ENCODE data around the gene IL25.
"Not testable (repeated sequence)": the region's sequence is repeated elsewhere in the genome, so short reads cannot be mapped to it uniquely, and the experiment has no call there.

IL25 gene

DNA sequence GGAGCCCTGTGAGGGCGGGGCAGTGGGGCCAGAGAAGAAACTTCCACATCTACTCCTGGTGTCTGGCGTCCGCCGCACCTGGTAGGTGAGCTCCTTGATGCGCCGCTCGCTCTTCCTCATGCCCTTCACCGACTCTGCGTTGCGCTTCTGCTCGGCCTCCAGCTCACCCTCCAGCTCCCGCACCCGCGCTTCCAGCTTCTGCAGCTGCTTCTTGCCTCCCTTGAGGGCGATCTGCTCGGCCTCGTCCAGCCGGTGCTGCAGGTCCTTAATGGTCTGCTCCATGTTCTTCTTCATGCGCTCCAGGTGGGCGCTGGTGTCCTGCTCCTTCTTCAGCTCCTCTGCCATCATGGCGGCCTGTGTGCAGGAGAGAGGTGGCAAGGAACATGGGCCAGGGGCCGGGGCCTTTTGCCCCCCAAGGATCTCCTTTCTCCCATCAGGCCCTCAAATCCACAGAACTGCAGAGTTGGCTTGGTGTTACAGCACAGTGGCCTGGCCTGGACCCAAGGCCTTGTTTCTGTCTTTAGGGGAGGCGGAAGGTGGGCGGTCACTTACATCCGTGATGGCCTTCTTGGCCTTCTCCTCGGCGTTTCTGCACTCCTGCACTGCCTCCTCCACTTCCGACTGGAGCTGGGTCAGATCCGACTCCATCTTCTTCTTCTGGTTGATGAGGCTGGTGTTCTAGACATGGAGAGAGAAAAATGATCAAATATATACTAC, 11.9 kb downstream of the IL25 start:
- TF ChIP-seq POLR2A (IDR thresholded peaks at IDR 0.05; ENCODE audit: low read depth, low read length), result no peak
- DNase-seq (ENCODE audit: insufficient read length, low spot score), result no peak
- no peak for FAIRE-seq

DNA sequence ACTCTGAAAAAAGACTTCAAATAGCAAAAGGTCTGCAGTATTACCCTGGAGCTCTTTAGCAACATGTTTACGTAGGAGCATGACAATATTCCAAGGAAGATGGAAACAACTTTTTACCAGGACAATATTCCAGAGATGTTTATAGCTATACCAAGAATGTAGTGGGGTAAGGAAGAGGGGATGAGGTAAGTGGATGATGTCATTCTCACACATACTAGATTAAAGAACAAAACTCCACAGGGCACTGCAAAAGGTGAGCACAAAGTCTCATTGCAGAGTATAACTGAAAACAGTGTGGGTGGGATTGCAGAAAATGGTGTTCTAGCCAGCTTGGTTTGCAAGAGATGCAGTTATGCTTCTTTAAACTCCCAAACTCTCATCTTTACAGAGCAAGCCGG, 12.6 kb downstream of the IL25 start:
- TF ChIP-seq POLR2A (IDR thresholded peaks at IDR 0.05; ENCODE audit: low read depth, low read length), result no peak
- DNase-seq (ENCODE audit: insufficient read length, low spot score), result no peak
- no peak for FAIRE-seq

DNA sequence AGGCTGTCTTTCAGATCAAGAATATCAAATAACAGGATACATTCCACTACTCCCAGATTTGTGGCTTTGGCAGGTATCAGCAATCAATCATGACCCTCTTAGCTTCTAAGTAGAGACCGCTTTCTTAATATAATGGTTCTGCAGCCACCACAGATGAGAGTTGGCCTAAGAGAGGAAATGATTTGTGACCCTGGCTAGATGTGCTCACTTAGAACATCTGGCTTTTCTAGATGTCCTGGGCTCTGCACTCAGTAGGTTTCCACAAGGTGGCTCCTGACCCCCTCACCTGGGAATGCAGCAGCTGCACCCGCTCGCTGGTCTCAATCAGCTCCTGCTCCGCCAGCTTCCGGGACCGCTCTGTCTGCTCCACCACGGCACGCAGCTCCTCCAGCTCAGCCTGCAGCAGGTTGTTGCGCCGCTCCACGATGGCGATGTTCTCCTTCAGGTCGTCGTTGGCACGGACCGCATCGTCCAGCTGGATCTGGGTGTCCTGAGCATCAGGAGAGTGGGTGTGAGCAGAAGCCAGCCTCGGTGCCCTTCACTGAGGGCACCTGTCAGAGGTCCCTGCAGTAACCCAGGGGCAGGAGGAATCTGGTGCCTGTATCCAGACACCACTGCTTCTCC, 13.1 kb downstream of the IL25 start:
- no peak for TF ChIP-seq POLR2A (IDR thresholded peaks at IDR 0.05; ENCODE audit: low read depth, low read length)
- DNase-seq (ENCODE audit: insufficient read length, low spot score) (no peak), FAIRE-seq (no peak)

DNA sequence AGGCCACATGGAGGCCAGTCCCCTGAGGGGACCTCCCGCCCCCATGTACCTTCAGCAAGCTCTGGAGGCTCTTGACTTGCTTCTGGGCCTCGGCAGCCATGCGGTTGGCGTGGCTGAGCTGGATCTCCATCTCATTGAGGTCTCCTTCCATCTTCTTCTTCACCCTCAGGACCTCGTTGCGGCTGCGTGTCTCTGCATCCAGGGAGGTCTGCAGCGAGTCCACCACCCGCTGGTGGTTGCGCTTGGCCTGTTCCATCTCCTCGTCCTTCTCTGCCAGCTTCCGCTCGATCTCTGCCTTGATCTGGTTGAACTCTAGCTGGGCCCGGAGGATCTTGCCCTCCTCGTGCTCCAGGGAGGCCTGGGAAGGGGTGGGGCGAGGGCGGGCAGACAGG, 13.7 kb downstream of the IL25 start:
- not testable (repeated sequence) for FAIRE-seq; DNase-seq (ENCODE audit: insufficient read length, low spot score)

DNA sequence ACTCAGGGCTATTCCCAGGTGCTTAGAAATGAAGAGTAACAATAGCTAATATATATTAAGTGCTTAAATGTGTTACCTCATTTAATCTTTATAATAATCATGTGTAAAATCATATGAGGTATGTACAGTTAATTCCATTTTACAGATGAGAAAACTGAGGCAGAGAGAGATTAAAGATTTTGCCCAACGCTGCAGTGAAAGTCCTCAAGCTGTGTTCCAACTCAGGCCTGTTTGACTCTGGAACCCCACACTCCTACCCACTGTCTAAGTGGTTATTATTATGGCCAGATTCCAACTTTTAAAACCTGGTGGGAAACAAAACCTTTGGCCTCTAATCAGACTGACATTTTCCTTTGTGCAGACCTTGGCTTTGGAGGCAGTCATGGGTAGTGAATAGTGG, 14.4 kb downstream of the IL25 start:
- no peak for TF ChIP-seq POLR2A (IDR thresholded peaks at IDR 0.05; ENCODE audit: low read depth, low read length)
- DNase-seq (ENCODE audit: insufficient read length, low spot score), result no peak
- no peak for FAIRE-seq

DNA sequence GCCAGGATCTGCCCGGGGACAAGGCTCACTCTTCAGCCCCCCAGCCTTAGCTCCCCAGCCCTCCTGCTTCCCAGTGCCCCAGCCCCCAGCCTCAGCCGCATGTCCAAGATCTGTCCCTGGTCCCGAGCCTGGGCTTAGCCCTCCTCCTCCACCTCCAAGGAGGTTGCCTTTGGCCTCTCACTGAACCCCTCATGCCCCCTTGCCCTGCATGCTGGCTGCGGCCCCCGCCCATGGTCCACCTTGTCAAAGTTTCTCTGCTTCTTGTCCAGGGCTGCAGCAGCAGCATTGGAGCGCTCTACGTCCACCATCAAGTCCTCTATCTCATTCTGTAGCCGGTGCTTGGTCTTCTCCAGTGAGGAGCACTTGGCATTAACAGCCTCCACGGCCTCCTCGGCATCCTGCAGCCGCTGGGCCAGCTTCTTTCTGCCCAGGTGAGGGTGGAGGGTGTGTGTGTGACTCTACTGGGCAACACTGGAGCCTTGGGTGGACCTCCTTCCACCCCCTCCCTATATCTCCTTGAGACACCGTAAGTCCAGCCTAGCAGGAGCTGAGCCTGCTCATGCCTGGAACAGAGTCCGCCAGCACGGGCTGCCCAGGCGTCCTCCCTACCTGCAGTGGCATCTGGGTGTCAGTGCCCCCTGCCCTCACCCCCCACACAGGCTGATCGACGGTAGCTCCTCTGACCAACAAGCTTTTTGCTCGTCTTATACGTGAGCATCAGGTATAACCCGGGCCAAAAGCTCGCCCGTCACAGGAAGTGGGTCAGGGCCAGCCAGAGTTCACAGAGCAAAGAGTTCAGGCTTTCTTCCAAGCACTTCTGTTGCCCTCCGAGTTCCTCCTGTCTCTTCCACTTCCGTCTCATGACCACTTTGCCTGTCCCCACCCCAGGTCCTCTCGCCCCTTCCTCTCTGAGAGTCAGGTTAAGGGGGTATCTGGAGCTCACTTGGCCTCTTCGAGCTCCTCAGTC, 15.6 kb downstream of the IL25 start:
- no peak for FAIRE-seq
- no peak for TF ChIP-seq POLR2A (IDR thresholded peaks at IDR 0.05; ENCODE audit: low read depth, low read length)
- DNase-seq (ENCODE audit: insufficient read length, low spot score), result no peak

DNA sequence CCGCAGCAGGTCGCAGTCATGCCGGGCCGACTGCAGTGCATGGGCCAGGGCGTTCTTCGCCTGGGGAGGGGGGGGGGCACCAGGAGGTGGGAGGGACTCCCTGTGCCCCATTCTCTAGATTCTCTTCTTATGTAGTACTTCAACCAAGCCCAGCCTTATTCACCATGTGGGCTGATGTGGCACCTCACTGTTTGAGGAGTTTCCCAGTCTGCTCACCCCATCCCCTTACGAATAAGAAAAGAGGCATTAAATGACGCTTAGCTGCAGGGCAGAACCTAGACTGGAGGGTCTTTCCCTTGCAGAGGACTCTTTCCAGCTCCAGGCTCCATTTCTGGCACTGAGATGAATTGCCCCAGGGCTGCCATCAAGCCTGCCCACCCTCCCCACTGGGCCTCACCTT, 16.4 kb downstream of the IL25 start:
- no peak for TF ChIP-seq POLR2A (IDR thresholded peaks at IDR 0.05; ENCODE audit: low read depth, low read length)
- DNase-seq (ENCODE audit: insufficient read length, low spot score) (no peak), FAIRE-seq (no peak)

DNA sequence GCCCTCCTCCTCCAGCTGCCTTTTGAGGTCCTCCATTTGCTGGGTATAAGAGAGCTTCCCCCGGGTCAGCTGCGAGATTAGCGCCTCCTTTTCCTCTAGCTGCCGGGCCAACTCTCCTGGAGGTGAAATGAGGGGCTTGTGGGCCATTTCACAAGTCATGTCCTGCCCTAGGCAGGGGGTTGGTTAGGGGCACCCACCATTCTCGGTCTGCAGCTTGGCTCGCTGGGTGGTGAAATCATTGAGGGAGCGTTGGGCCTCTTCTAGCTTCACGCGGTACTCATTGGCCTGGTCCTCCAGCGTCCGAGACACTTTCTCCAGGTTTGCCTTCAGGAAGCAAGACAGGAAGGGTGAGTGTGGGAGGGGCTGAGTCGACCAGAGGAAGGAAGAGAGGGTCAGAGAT, 16.8 kb downstream of the IL25 start:
- no peak for TF ChIP-seq POLR2A (IDR thresholded peaks at IDR 0.05; ENCODE audit: low read depth, low read length)
- FAIRE-seq, result no peak
- no peak for DNase-seq (ENCODE audit: insufficient read length, low spot score)

DNA sequence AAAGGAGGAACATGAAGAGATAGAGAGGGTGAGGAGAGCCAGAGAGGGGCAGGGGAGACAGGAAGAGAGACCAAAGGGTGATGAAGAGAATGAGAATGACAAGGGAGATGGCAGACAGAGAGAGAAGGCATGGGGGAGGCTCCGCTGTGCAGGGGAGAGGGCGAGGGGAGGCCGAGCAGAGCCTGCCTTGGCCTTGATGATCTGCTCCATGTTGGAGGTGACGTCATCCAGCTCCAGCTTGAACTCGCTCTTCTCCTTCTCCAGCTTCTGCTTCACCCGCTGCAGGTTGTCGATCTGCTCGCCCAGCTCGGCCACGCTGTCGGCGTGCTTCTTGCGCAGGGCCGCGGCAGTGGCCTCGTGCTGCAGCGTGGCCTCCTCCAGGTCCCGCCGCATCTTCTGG, 17.3 kb downstream of the IL25 start:
- DNase-seq (ENCODE audit: insufficient read length, low spot score); FAIRE-seq: not testable (repeated sequence)

DNA sequence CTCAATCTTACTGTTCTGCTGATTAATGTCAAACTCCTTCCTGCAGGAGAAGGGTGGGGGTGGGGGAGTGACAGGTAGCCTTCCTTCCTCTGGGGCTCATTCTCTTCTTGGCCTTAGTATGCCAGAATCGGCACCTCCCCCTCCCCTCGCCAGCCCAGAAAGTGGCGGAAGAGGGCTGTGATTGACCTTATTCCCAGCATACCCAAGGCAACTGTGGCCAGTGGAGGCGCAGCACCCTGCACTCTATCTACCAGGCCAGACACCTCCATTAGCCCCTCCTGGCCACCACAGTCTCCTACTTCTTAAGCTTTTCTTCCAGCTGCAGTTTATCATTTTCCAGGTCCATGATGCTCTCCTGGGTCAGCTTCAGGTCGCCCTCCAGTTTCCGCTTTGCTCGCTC, 20.0 kb downstream of the IL25 start:
- FAIRE-seq, result no peak
- TF ChIP-seq POLR2A (IDR thresholded peaks at IDR 0.05; ENCODE audit: low read depth, low read length), result no peak
- no peak for DNase-seq (ENCODE audit: insufficient read length, low spot score)

DNA sequence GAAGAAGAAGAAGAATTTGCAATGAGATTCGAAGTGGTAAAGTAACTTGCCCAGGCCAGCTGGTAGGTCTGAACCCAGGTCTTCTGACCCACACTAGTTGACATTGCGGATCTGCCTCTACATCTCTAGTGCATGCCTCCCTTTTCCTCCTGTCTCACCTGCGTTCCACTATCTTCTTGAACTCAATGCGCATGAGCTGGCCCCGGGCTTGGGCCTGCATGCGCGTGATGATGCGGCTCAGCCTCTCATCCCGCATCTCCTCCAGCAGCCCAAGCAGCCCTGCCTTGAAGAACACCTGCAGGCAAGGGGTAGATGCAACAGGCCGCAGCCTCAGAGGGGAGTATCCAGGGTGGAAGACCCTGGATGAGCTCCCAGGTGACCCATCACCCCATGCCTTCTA, 23.5 kb downstream of the IL25 start:
- DNase-seq (ENCODE audit: insufficient read length, low spot score), result no peak
- FAIRE-seq, result no peak
- TF ChIP-seq POLR2A (IDR thresholded peaks at IDR 0.05; ENCODE audit: low read depth, low read length), result no peak

DNA sequence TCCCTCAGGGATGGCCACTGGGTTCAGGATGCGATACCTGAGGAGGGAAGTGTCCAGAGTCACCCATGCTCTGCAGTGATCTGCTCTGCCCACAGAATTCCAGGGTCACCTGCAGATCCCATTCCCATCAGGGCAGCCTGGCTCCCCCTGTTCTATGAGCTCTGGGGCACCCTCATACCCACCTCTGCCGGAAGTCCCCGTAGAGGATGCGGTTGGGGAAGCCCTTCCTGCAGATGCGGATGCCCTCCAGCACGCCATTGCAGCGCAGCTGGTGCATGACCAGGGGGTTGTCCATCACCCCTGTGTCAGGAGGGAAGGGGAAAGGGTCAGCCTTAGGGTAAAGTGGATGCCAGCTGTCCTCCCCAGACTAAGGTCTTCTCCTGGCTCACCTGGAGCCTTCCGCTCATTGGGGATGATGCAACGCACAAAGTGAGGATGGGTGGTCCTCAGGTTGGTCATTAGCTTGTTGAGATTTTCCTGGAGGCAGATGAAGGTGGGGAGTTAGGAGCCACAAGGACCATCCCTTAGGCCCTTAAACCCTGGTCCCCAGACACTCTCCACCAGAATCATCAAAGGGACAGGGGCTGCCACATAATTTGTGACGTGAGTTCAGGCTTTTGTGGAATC, 24.3 kb downstream of the IL25 start:
- FAIRE-seq (no peak), DNase-seq (ENCODE audit: insufficient read length, low spot score) (no peak)
- TF ChIP-seq POLR2A (IDR thresholded peaks at IDR 0.05; ENCODE audit: low read depth, low read length), result no peak

DNA sequence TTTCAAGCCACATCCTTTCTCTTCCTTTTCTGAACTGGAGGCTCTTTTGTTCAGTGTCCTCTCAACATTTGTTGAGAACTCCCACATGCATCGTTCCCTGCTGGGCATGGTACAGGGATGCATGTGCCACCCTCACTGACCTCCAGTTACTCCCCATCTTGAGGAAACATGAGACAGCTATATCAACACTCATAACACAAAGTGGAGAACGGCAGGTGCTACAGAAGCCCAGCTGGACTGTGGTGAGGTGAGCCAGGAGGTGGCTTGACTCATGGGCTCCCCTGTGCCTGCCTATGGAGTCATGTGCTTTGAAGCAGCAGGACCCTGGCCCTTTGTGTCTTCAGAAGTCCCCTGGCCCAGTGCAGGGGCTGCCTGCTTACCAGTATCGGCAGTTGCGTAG, 25.7 kb downstream of the IL25 start:
- DNase-seq (ENCODE audit: insufficient read length, low spot score), result no peak

DNA sequence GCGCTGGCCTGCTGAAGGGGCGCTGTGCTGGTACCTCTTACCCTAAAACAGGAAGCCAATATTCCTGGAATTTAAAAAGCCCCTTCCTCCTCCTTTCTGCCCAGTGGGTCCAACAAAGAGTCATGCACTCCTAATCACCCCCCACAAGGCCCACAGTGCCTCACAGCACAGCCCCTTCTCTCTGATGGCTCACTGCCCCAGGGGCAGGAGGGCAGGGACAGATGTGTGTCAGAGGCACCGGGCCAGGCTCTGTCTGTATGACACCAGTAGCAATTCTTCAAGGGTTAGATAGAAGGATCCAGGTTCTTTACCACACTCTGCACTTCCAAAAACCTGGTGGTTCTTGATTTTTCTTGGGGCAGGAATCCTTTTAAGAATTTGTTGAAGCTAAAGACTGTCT, 26.5 kb downstream of the IL25 start:
- FAIRE-seq, result no peak
- TF ChIP-seq POLR2A (IDR thresholded peaks at IDR 0.05; ENCODE audit: low read depth, low read length), result no peak
- no peak for DNase-seq (ENCODE audit: insufficient read length, low spot score)

More for the DNA sequence above, 25.7 kb downstream of the IL25 start:
- no peak for TF ChIP-seq POLR2A (IDR thresholded peaks at IDR 0.05; ENCODE audit: low read depth, low read length)
- no peak for FAIRE-seq
